HEK293 (cell line): Measurements from ENCODE around the gene HAUS8.

Experiments
- CTCF ChIA-PET: fragments of 350-600 bp; formaldehyde crosslinking; extraction: SDS; loops from one replicate; lab custom pipeline; 2021; ENCODE audit warnings: antibody characterized with exemption; lab: Yijun Ruan, JAX
- POLR2A ChIA-PET: fragments of 300-600 bp; formaldehyde crosslinking; extraction: SDS; loops from one replicate; lab custom pipeline; 2020; ENCODE audit warnings: antibody characterized with exemption, inconsistent platforms; lab: Yijun Ruan, JAX
- H3K27ac ChIP-seq: fragments of 200-500 bp; sonication (Bioruptor generic); 2 replicates; pipeline ENCODE4 v1.5.1; 2014; ENCODE audit warnings: low read depth, low read length, control low read depth, inconsistent platforms; ENCODE audit errors: extremely low read depth
- H3K36me3 ChIP-seq, 2 experiments: fragments of 200-500 bp in 1 of 2; sonication (Bioruptor generic) in 1 of 2; 1 replicate in 1 of 2; 2 replicates in 1 of 2; pipeline ENCODE4 v1.5.1; 2014 to 2017; ENCODE audit warnings: inconsistent platforms in 2 of 2, low read length in 2 of 2; ENCODE audit not compliant: control insufficient read depth in 2 of 2, insufficient read depth in 1 of 2
- H3K4me1 ChIP-seq: fragments of 200-500 bp; sonication (Bioruptor generic); 2 replicates; pipeline ENCODE4 v1.5.1; 2014; ENCODE audit warnings: mild to moderate bottlenecking, low read length, inconsistent platforms; ENCODE audit not compliant: control insufficient read depth, insufficient read depth
- H3K4me3 ChIP-seq: 2 replicates; pipeline ENCODE4 v1.5.1; 2011; ENCODE audit warnings: low read depth, mild to moderate bottlenecking, control low read depth, low read length, moderate library complexity
- H3K9me3 ChIP-seq: fragments of 200-500 bp; sonication (Bioruptor generic); 2 replicates; pipeline ENCODE4 v1.5.1; 2014; ENCODE audit warnings: low read depth, low read length, inconsistent platforms; ENCODE audit not compliant: control insufficient read depth, insufficient read depth
- BCL11B ChIP-seq: fragments of 450-650 bp; formaldehyde crosslinking; IDR thresholded peaks from 2 replicates; pipeline ENCODE4 v1.5.1; 2016; ENCODE audit warnings: low read depth, missing biosample characterization, missing genetic modification characterization
- CTCF ChIP-seq: fragments of 450-650 bp; formaldehyde crosslinking; IDR thresholded peaks from 2 replicates; pipeline ENCODE4 v1.5.1; 2016; ENCODE audit warnings: missing biosample characterization, missing genetic modification characterization
- EGR2 ChIP-seq: fragments of 450-650 bp; formaldehyde crosslinking; IDR thresholded peaks from 2 replicates; pipeline ENCODE4 v1.5.1; 2016; ENCODE audit warnings: low read depth, missing biosample characterization, missing genetic modification characterization
- HOXC10 ChIP-seq: sonication (generic); formaldehyde crosslinking; IDR thresholded peaks from 2 replicates; pipeline ENCODE4 v1.8.1; 2023; ENCODE audit warnings: mild to moderate bottlenecking, missing genetic modification reagents
- MEIS1 ChIP-seq: sonication (generic); formaldehyde crosslinking; IDR thresholded peaks from 2 replicates; pipeline ENCODE4 v1.8.1; 2022; ENCODE audit warnings: missing genetic modification reagents, mild to moderate bottlenecking, borderline replicate concordance
- SP2 ChIP-seq: fragments of 450-650 bp; formaldehyde crosslinking; IDR thresholded peaks from 2 replicates; pipeline ENCODE4 v1.5.1; 2016; ENCODE audit warnings: missing biosample characterization, missing genetic modification characterization
- ZBTB11 ChIP-seq: fragments of 450-650 bp; formaldehyde crosslinking; conservative IDR thresholded peaks from 2 replicates; pipeline ENCODE4 v1.5.1; 2016; ENCODE audit warnings: low read depth, missing biosample characterization, missing genetic modification characterization
- ZEB2 ChIP-seq: fragments of 450-650 bp; formaldehyde crosslinking; IDR thresholded peaks from 2 replicates; pipeline ENCODE4 v1.5.1; 2016; ENCODE audit warnings: missing biosample characterization, missing genetic modification characterization
- ZFHX2 ChIP-seq: fragments of 450-650 bp; formaldehyde crosslinking; conservative IDR thresholded peaks from 2 replicates; pipeline ENCODE4 v1.5.1; 2016; ENCODE audit warnings: missing biosample characterization, missing genetic modification characterization
- ZFP41 ChIP-seq: fragments of 450-650 bp; formaldehyde crosslinking; IDR thresholded peaks from 2 replicates; pipeline ENCODE4 v1.5.1; 2016; ENCODE audit warnings: missing biosample characterization, missing genetic modification characterization, borderline replicate concordance
- ZIC2 ChIP-seq: fragments of 450-650 bp; formaldehyde crosslinking; IDR thresholded peaks from 2 replicates; pipeline ENCODE4 v1.5.1; 2016; ENCODE audit warnings: missing biosample characterization, missing genetic modification characterization
- ZNF16 ChIP-seq: fragments of 450-650 bp; formaldehyde crosslinking; IDR thresholded peaks from 2 replicates; pipeline ENCODE4 v1.5.1; 2016; ENCODE audit warnings: low read depth, missing biosample characterization, missing genetic modification characterization
- ZNF18 ChIP-seq: fragments of 450-650 bp; formaldehyde crosslinking; IDR thresholded peaks from 2 replicates; pipeline ENCODE4 v1.5.1; 2016; ENCODE audit warnings: missing biosample characterization, missing genetic modification characterization
- ZNF19 ChIP-seq: fragments of 450-650 bp; formaldehyde crosslinking; IDR thresholded peaks from 2 replicates; pipeline ENCODE4; 2016; ENCODE audit warnings: missing biosample characterization, missing genetic modification characterization, low read depth
- ZNF2 ChIP-seq: fragments of 450-650 bp; formaldehyde crosslinking; IDR thresholded peaks from 2 replicates; pipeline ENCODE4 v1.5.1; 2016; ENCODE audit warnings: missing biosample characterization, missing genetic modification characterization
- ZNF221 ChIP-seq: fragments of 450-650 bp; formaldehyde crosslinking; IDR thresholded peaks from 2 replicates; pipeline ENCODE4 v1.5.1; 2017; ENCODE audit warnings: missing biosample characterization, missing genetic modification characterization, borderline replicate concordance
- ZNF223 ChIP-seq: fragments of 450-650 bp; formaldehyde crosslinking; IDR thresholded peaks from 2 replicates; pipeline ENCODE4 v1.5.1; 2016; ENCODE audit warnings: missing biosample characterization, missing genetic modification characterization
- ZNF239 ChIP-seq: fragments of 450-650 bp; formaldehyde crosslinking; IDR thresholded peaks from 2 replicates; pipeline ENCODE4 v1.5.1; 2016; ENCODE audit warnings: missing biosample characterization, missing genetic modification characterization
- ZNF354C ChIP-seq: fragments of 450-650 bp; formaldehyde crosslinking; IDR thresholded peaks from 2 replicates; pipeline ENCODE4 v1.5.1; 2016; ENCODE audit warnings: missing biosample characterization, missing genetic modification characterization, low read depth, borderline replicate concordance
- ZNF37A ChIP-seq: fragments of 450-650 bp; IDR thresholded peaks from 2 replicates; pipeline ENCODE4 v1.5.1; 2018; ENCODE audit warnings: missing biosample characterization, missing genetic modification characterization
- ZNF394 ChIP-seq: fragments of 450-650 bp; formaldehyde crosslinking; IDR thresholded peaks from 2 replicates; pipeline ENCODE4 v1.5.1; 2016; ENCODE audit warnings: missing biosample characterization, missing genetic modification characterization, mild to moderate bottlenecking, moderate library complexity, borderline replicate concordance
- ZNF558 ChIP-seq: fragments of 450-650 bp; formaldehyde crosslinking; IDR thresholded peaks from 2 replicates; pipeline ENCODE4 v1.5.1; 2016; ENCODE audit warnings: missing biosample characterization, missing genetic modification characterization
- ZNF645 ChIP-seq: fragments of 450-650 bp; formaldehyde crosslinking; IDR thresholded peaks from 2 replicates; pipeline ENCODE4; 2016; ENCODE audit warnings: missing biosample characterization, missing genetic modification characterization
- ZNF777 ChIP-seq: fragments of 450-650 bp; formaldehyde crosslinking; IDR thresholded peaks from 2 replicates; pipeline ENCODE4 v1.5.1; 2017; ENCODE audit warnings: missing biosample characterization, missing genetic modification characterization, borderline replicate concordance
- ZSCAN30 ChIP-seq: fragments of 450-650 bp; IDR thresholded peaks from 2 replicates; pipeline ENCODE4 v1.5.1; 2018; ENCODE audit warnings: missing biosample characterization, mild to moderate bottlenecking, missing genetic modification characterization, moderate library complexity

The HAUS8 gene

GRCh38 chr19:17037184-17037583 is 38.1 kb downstream of the HAUS8 start:
- no peak overlapping the region for H3K4me3 ChIP-seq
- TF ChIP-seq ZNF19 (tag by site-specific recombination) (no peak), ZNF354C (tag by site-specific recombination) (no peak), ZNF645 (tag by site-specific recombination) (no peak), ZNF777 (tag by site-specific recombination) (no peak), ZFP41 (tag by site-specific recombination) (no peak), ZNF223 (no peak), ZNF239 (no peak), ZNF37A (no peak), ZIC2 (tag by site-specific recombination) (no peak), CTCF (no peak), EGR2 (tag by site-specific recombination) (0 out of 2 replicates have a peak, but pooled peaks have one; percentile 1), ZFHX2 (0 out of 2 replicates have a peak, but pooled peaks have one; percentile 1)
- H3K4me1 ChIP-seq, result no peaks in the 10 kb centered on the region
- H3K9me3 ChIP-seq, result no peaks in the 10 kb centered on the region
- ChIA-PET CTCF (interaction anchor here (1.2 kb wide), 1 partner anchor 15 kb away, joined by 5 read pairs; no protein-coding TSS in a partner anchor), POLR2A (no interaction called here)
- no peak overlapping the region for H3K27ac ChIP-seq
- no peaks in the 10 kb centered on the region for H3K36me3 ChIP-seq

- H3K4me1 ChIP-seq, result no peaks in the 10 kb centered on the region
- no peaks in the 10 kb centered on the region for H3K36me3 ChIP-seq
- H3K27ac ChIP-seq, result no peak overlapping the region
- H3K9me3 ChIP-seq, result no peaks in the 10 kb centered on the region
- H3K4me3 ChIP-seq, result no peak overlapping the region
- POLR2A ChIA-PET, result no interaction called here
- peak; percentile 95 for TF ChIP-seq ZEB2 (tag by site-specific recombination)
- no peak for TF ChIP-seq ZNF16 (tag by site-specific recombination)
- no peak for TF ChIP-seq BCL11B (tag by site-specific recombination)
- no peak for TF ChIP-seq MEIS1 (CRISPR knock-in tag)
- no peak for TF ChIP-seq ZSCAN30 (tag by site-specific recombination)
- TF ChIP-seq, all 188 proteins: peak for 1
- CTCF ChIA-PET, result interaction anchor here (1.2 kb wide), 1 partner anchor 16 kb away, joined by 5 read pairs; no protein-coding TSS in a partner anchor
Observed at GRCh38 chr19:17036640-17037039, 38.6 kb downstream of the HAUS8 start.

GRCh38 chr19:17035842-17036424 is 39.3 kb downstream of the HAUS8 start:
- H3K36me3 ChIP-seq, result no peaks in the 10 kb centered on the region
- H3K4me3 ChIP-seq, result no peak overlapping the region
- CTCF ChIA-PET, result interaction anchor here (0.7 to 1.2 kb wide), 2 partner anchors 16 to 247 kb away, joined by 3 to 5 read pairs; no protein-coding TSS in a partner anchor
- H3K27ac ChIP-seq, result no peak overlapping the region
- POLR2A ChIA-PET, result no interaction called here
- H3K4me1 ChIP-seq, result no peaks in the 10 kb centered on the region
- no peaks in the 10 kb centered on the region for H3K9me3 ChIP-seq
- TF ChIP-seq BCL11B (tag by site-specific recombination) (no peak), ZNF394 (tag by site-specific recombination) (no peak), SP2 (tag by site-specific recombination) (no peak), HOXC10 (no peak), ZIC2 (tag by site-specific recombination) (no peak), ZNF2 (tag by site-specific recombination) (no peak), ZNF558 (no peak), ZNF221 (tag by site-specific recombination) (no peak), ZNF223 (no peak), ZBTB11 (tag by site-specific recombination) (no peak), ZNF18 (tag by site-specific recombination) (no peak)
